HEK293T (cell line): ENCODE results near the gene HSDL2.

Experiments used
- CTCF ChIA-PET: fragments of 350-600 bp; formaldehyde crosslinking; extraction: SDS; loops from one replicate; lab custom pipeline; 2021; ENCODE audit warnings: antibody characterized with exemption, inconsistent platforms; lab: Yijun Ruan, JAX
- POLR2A ChIA-PET: fragments of 350-600 bp; formaldehyde crosslinking; extraction: SDS; loops from one replicate; lab custom pipeline; 2020; ENCODE audit warnings: antibody characterized with exemption, inconsistent platforms; lab: Yijun Ruan, JAX
- DNase-seq: peaks from one replicate; pipeline ENCODE4 v3.0.0; 2012; ENCODE audit warnings: mixed read lengths; ENCODE audit errors: extremely low spot score
- ARNT ChIP-seq: fragments of 450-650 bp; IDR thresholded peaks from 2 replicates; pipeline ENCODE4 v1.6.1; 2017; ENCODE audit warnings: mild to moderate bottlenecking
- BHLHE40 ChIP-seq: fragments of 450-650 bp; IDR thresholded peaks from 2 replicates; pipeline ENCODE4 v1.6.1; 2016; ENCODE audit warnings: mild to moderate bottlenecking, moderate library complexity, borderline replicate concordance
- CTBP1 ChIP-seq: fragments of 450-650 bp; IDR thresholded peaks from 2 replicates; pipeline ENCODE4 v1.6.1; 2016; ENCODE audit warnings: borderline replicate concordance
- ELF4 ChIP-seq: fragments of 450-650 bp; IDR thresholded peaks from 2 replicates; pipeline ENCODE4 v1.6.1; 2017; ENCODE audit warnings: antibody characterized with exemption
- FOXA1 ChIP-seq: fragments of 450-650 bp; IDR thresholded peaks from 2 replicates; pipeline ENCODE4 v1.6.1; 2016; ENCODE audit warnings: mild to moderate bottlenecking
- FOXK2 ChIP-seq: fragments of 450-650 bp; IDR thresholded peaks from 2 replicates; pipeline ENCODE4 v1.6.1; 2016; ENCODE audit warnings: mild to moderate bottlenecking
- FOXM1 ChIP-seq: fragments of 450-650 bp; IDR thresholded peaks from 2 replicates; pipeline ENCODE4 v1.6.1; 2017; ENCODE audit warnings: mild to moderate bottlenecking, borderline replicate concordance
- HDGF ChIP-seq: fragments of 450-650 bp; IDR thresholded peaks from 2 replicates; pipeline ENCODE4 v1.6.1; 2017; ENCODE audit warnings: antibody characterized with exemption, borderline replicate concordance
- L3MBTL2 ChIP-seq: fragments of 450-650 bp; conservative IDR thresholded peaks from 2 replicates; pipeline ENCODE4 v1.6.1; 2016; ENCODE audit warnings: mild to moderate bottlenecking
- LEF1 ChIP-seq: fragments of 450-650 bp; IDR thresholded peaks from 2 replicates; pipeline ENCODE4 v1.6.1; 2017; ENCODE audit warnings: mild to moderate bottlenecking, borderline replicate concordance
- NFRKB ChIP-seq: fragments of 450-650 bp; IDR thresholded peaks from 2 replicates; pipeline ENCODE4 v1.6.1; 2016; ENCODE audit warnings: mild to moderate bottlenecking, moderate library complexity
- PKNOX1 ChIP-seq: fragments of 450-650 bp; IDR thresholded peaks from 2 replicates; pipeline ENCODE4 v1.6.1; 2016
- SP1 ChIP-seq: fragments of 450-650 bp; IDR thresholded peaks from 2 replicates; pipeline ENCODE4 v1.6.1; 2017
- SUZ12 ChIP-seq: fragments of 450-650 bp; IDR thresholded peaks from 2 replicates; pipeline ENCODE4 v1.6.1; 2016; ENCODE audit warnings: mild to moderate bottlenecking
- TARDBP ChIP-seq: fragments of 450-650 bp; IDR thresholded peaks from 2 replicates; pipeline ENCODE4 v1.6.1; 2016
- ZNF384 ChIP-seq: fragments of 450-650 bp; IDR thresholded peaks from 2 replicates; pipeline ENCODE4 v1.6.1; 2016

The HSDL2 gene

GRCh38 chr9:112380102-112380824 is at the start of gene HSDL2:
Gene HSDL2 (plus strand): TSS chr9:112380108. CDS start chr9:112380164, 56 bp downstream.
- POLR2A ChIA-PET = interaction anchor here (0.7 to 2.7 kb wide), 24 partner anchors 13 to 841 kb away, joined by 3 to 25 read pairs (median 4); partner anchors contain the start of genes FKBP15, INIP, KIAA1958 and PTBP3
- TF ChIP-seq ELF4 (no peak), SUZ12 (no peak), BHLHE40 (no peak)
- DNase-seq = no peak
- CTCF ChIA-PET = interaction anchor here (0.6 kb wide), 1 partner anchor 222 kb away, joined by 4 read pairs; no protein-coding TSS in a partner anchor

GRCh38 chr9:112331674-112331952 is 48.3 kb upstream of the HSDL2 start:
- CTCF ChIA-PET = no interaction called here

GRCh38 chr9:112332214-112332613 is 47.7 kb upstream of the HSDL2 start:
- CTCF ChIA-PET = no interaction called here
- POLR2A ChIA-PET = interaction anchor here (0.8 to 1.0 kb wide), 2 partner anchors 47 to 158 kb away, joined by 3 read pairs; partner anchors contain the start of gene HSDL2
- DNase-seq = no peak
- TF ChIP-seq ZNF384 = no peak
- no peak for TF ChIP-seq L3MBTL2
- no peak for TF ChIP-seq SP1

More at GRCh38 chr9:112331674-112331952, 48.3 kb upstream of the HSDL2 start:
- DNase-seq = no peak
- TF ChIP-seq CTBP1 (no peak), PKNOX1 (no peak), SP1 (no peak), SUZ12 (no peak), ZNF384 (no peak), BHLHE40 (no peak), LEF1 (no peak), FOXK2 (no peak), FOXM1 (no peak), FOXA1 (no peak), ELF4 (no peak), TARDBP (no peak), L3MBTL2 (no peak), HDGF (no peak), ARNT (no peak), NFRKB (no peak)
- POLR2A ChIA-PET = no interaction called here

- no peak for DNase-seq
- CTCF ChIA-PET = no interaction called here
- POLR2A ChIA-PET = interaction anchor here (0.8 to 1.4 kb wide), 4 partner anchors 13 to 159 kb away, joined by 3 read pairs; partner anchors contain the start of gene HSDL2
- TF ChIP-seq HDGF (no peak), NFRKB (no peak), FOXM1 (no peak)
Observed at GRCh38 chr9:112332674-112332976, 47.3 kb upstream of the HSDL2 start.

GRCh38 chr9:112332977-112333638 is 46.8 kb upstream of the HSDL2 start, which contains the start of gene PTBP3:
Gene PTBP3 (minus strand): TSS chr9:112333619. CDS start chr9:112297865, 35,754 bp downstream.
- TF ChIP-seq FOXM1 (no peak), SUZ12 (no peak), LEF1 (no peak), BHLHE40 (no peak), ELF4 (no peak)
- peak; percentile 69 for DNase-seq
- ChIA-PET POLR2A (interaction anchor here (0.7 to 1.4 kb wide), 13 partner anchors 12 to 239 kb away, joined by 3 to 8 read pairs (median 3); partner anchors contain the start of gene HSDL2), CTCF (interaction anchor here (1.1 kb wide), 1 partner anchor 235 kb away, joined by 3 read pairs; no protein-coding TSS in a partner anchor)

GRCh38 chr9:112333639-112334431 is 46.1 kb upstream of the HSDL2 start:
- CTCF ChIA-PET = interaction anchor here (1.1 kb wide), 1 partner anchor 236 kb away, joined by 3 read pairs; no protein-coding TSS in a partner anchor
- DNase-seq = peak; percentile 96
- TF ChIP-seq L3MBTL2 (peak; percentile 22; the same call in 1 of the 2 replicates), ARNT (no peak)
- POLR2A ChIA-PET = interaction anchor here (0.7 to 1.4 kb wide), 11 partner anchors 11 to 240 kb away, joined by 3 to 8 read pairs (median 4); partner anchors contain the start of gene HSDL2

GRCh38 chr9:112334432-112334841 is 45.5 kb upstream of the HSDL2 start:
- TF ChIP-seq FOXA1 (no peak), ZNF384 (no peak), NFRKB (no peak), BHLHE40 (no peak), PKNOX1 (no peak), ARNT (no peak), SUZ12 (no peak)
- CTCF ChIA-PET = no interaction called here
- POLR2A ChIA-PET = no interaction called here
- DNase-seq = no peak
